LHCN-M2 (cell line): ENCODE results near the gene RRP1. TPM values are rescaled to one million over a fixed set of nuclear protein-coding genes. Genes with fewer than 3 reads are reported as not detected.
A peak's percentile ranks its signal among the peaks of the same experiment; 100 is the strongest.

Experiments
- DNase-seq: peaks from one replicate; pipeline ENCODE4 v3.0.0-alpha.2; 2012; ENCODE audit warnings: low read depth
- total RNA-seq: library from RNA; depleted of rRNA; stranded (reverse); fragments of >200 nt; gene quantifications from 2 replicates; pipeline ENCODE4 v1.2.3, GENCODE V29; 2014

Gene RRP1
- total RNA-seq, 1 experiment from 2014 or later, result 27.9 TPM

DNA sequence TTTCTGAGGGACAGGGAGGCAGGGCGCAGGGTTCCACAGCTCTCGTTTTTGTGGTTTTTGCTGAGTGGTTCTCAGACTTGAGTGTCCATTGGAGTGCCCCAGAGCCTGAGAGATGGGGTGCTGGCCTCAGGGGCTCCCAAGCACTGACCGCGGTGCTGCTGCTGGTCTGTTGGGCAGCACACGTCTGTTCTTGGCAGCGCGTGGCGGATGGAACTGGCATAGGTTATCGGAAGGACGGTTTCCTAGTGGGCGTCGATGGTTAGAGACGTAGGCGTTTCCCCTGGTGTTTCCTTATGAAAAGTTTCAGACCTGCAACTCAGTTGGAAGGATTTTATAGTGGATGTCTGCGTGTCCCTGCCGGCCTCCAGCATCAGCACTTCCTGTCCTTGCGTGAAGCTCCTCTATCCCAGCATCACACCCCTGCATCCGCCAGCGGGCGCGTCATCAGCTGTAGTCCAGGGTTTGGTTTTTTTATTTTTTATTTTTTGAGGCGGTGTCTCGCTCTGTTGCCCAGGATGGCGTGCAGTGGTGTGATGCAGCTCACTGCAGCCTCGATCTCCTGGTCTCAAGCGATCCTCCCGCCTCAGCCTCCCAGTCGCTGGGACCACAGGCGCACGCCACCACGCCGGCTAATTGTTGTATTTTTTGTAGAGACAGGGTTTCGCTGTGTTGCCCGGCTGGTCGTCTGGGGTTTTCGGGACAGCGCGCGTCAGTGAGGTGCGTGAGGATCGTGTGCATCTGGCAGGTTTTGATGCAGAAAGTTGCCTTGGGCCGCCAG lies 11.8 kb downstream of the RRP1 start:
- DNase-seq, result no peak

DNA sequence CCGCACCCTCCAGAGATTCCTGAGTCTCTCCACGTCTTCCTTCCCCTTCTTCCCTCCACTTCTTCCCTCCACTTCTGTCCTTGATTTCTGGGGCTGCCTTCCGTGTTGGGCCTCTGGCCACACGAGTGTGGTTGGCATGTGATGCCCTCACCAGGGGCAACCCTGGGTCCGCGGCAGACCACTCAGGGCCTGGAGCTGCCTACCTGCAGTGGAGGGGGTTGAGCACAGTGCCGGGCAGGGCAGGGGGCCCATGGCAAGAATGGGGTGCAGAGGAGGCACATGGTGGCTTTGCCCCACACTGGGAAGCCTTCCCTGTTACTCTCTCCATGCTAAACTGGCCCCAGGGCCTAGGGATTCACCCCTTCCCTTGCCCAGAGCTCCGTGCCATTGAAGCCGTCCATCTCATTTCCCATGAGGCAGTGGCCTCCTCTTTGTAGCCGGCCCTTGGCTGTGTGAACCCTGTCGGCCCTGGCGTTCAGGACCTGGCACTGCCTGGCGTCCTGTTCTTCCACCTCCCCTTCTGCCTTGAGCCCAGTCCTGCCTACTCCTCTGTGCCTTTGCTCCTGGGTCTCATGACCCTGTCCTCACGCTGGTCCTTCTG lies 13.4 kb downstream of the RRP1 start:
- no peak for DNase-seq

DNA sequence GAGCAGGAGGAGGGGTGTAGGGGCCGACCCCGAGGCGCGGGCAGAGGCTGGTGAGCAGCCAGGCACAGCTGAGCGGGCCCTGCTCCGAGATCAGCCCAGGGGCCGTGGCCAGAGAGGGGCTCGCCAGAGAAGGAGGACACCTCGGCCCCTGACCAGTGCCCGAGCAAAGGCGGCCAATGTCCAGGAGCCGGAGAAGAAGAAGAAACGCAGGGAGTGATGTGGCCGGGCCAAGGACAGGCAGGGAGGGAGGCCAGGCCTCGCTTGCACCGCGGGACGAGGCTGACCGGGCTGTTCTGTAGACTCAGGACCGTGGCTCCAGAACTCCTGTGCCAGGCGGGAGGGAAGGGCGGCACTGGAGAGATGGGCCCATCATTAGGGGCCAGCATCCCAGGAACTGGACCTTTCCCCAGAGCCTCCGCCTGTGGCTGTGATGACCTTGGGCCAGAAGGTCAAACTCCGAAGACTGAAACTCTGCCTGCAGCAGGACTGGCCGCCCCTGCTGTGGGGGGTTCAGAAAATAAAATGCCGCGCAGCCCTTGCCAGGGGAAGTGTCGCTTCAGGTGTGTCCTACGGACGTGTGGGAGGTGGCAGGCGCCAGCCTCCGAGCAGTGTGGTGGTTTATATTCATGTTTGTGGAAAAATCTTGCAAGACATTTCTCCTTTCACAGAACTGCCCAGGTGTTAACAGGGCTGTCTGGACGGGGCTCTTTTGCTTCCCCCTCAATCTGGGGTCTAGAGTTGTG lies 14.4 kb downstream of the RRP1 start:
- DNase-seq, result no peak

DNA sequence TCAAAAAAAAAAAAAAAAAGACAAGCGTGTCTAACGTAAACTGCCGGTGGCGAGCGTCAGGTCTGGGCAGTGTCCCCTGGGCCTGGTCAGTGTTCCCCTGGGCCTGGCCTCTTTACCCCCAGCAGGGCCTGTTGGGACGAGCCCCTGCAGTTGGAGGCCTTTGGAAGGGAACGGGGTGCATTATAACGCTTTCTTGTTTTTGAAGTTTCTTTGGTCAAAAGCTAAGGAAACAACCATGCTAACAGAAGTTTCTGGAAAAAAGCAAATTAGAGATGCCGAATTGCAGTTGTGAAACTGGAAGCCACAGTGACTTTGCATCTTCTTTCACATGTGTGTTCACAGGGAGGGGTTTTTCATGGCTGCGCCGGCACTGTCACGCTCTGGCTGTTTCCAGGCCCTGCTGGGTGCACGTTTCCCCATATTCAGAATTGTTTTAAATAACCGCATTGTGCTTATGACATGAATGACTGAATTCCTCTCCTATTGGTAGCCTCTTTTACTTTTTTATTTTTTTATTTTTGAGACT lies 16.0 kb downstream of the RRP1 start:
- no peak for DNase-seq

DNA sequence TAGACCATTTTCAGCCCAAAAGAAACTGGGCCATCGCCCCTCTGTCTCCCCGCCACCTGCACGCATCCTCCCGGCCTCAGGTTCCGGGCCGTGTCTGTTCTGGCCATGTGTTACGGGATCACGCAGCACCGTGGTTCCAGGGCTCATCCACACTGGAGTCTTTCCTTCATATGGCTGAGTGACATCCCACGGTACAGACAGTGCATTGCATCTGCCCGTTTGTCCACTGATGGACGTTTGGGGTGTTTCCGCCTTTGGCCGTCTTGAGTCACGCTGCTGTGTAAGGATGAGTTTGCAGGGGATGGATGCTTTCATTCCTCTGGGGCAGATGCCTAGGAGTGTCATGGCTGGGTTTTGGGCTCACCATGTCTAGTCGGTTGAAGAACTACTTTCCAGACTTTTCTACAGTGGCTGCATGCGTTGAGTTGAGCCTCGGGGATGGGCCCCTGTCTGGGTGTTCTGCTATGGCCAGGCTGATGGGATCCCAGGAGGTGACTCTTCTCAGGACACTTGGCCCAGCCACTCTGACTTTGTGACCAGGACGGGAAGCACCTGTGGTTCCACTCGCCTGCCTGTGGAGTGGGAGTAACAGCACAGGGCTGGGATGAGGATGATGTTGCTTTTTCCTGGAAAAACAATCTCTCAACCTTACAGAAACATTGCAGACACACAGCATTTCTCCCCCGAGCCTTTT lies 16.8 kb downstream of the RRP1 start:
- no peak for DNase-seq

DNA sequence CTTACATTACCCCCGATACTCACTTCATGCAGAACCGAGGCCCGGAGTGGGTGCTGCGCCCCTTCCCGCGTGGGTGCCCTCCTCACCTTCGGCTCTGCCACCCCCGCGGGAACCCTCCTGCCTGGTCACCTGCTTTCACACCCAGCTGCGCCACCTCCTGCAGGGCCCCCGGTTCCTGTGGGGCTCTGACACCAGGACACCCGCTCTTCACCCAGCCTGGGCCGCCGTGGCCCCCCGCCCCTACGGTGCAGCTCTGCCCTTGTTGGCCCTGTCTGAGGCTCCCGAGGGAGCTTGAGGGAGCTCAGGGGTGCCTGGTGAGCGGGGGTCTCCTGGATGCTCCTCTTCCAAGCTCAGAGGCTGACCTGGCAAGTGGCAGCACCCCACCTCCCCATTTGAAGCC lies 19.0 kb downstream of the RRP1 start:
- no peak for DNase-seq

DNA sequence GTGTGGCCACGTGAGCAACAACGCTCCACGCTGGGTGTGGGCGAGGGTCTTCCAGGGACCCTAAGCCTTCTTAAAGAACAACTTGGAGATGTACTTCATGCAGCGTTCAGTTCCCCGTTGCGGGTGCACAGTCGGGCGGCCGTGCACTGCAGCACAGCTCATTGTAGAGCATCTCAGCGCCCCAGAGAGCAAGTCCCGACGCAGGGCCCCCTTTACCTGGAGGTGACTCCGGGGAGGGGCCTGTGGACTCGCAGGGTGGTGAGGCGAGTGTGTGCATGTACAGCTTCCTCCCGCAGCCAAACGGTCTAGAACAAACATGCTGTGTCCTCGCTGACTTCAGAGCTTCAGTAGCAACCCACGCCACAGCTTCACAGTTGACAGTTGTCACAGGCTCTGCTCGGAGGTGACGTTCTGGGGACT lies 19.5 kb downstream of the RRP1 start:
- no peak for DNase-seq

DNA sequence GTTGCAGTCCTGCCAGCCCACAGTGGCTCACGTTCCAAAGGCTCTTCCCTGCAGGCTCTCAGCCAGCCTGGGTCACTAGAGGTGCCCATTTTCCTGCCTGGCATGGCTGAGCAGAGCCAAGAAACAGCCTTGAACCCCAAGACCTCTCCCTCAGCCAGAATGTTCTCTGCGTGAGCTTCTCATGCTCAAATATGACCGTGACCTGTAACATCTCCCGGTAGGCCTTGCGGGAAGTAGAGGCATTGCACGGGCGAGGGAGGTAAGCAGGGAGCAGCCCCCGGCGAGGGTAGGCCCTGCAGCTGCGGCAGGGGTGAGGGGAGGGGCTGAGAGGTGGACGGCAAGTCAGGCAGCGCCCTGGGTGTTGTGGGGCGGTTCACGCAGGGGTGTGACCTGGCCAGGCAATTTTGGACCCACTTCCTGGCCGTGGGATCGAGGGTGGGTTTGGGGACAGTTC lies 20.0 kb downstream of the RRP1 start:
- no peak for DNase-seq

DNA sequence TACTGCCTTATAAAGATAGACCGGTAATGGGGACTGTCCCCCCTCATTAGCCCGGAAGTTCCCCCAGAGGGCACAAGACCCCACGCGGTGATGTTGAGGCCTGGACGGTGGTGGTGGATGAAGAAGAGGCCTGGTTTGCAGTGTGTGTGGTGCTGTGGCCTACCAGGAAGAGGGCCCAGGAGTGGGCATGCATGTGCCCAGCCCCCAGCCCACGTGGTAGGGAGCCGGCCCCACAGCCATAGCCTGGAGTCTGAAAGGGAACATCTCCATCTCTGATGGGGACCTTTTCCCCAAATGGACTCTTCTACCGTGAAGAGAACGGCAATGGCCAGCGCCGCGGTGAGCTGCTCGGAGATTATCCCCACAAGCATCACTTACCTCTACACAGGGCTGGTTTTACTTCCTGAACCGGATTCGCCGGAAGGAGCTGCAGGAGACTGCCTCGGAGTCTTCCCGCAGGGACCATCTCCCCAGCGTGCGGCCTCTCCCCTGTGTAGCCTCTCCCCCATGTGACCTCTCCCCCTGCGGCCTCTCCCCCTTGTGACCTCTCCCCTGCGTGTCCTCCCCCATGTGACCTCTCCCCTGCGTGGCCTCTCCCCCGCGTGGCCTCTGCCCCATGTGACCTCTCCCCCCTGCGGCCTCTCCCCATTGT lies 20.6 kb downstream of the RRP1 start:
- no peak for DNase-seq

DNA sequence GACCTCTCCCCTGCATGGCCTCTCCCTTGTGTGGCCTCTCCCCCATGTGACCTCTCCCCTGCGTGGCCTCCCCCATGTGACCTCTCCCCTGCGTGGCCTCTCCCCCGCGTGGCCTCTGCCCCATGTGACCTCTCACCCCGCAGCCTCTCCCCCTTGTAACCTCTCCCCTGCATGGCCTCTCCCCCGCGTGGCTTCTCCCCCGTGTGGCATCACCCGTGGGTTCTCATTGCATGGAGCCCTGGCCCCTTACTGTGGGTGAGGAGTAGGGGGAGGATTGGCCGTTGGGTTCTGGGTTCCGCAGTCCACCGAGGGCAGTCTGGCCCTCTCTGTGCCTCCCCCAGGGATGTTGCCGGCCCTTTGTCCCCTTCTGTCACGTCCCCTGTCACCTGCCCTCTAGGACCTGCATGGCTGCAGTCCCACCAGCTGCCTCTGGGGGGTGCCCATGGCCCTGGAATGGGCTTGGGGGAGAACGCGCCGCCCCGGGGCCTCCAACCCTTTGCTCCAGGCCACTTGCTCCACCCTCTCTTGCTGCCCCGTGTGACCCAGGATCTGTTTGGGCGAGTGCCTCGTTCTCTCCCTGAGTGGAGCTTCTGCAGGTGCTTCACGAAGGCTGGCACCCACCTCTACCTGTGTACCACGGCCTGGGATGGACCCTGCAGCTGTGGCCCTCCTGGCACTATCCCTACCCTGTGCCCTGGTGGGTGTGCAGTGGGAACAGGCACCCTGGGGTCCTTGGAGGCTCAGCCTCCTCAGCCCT lies 21.3 kb downstream of the RRP1 start:
- DNase-seq, result peak; percentile 57

DNA sequence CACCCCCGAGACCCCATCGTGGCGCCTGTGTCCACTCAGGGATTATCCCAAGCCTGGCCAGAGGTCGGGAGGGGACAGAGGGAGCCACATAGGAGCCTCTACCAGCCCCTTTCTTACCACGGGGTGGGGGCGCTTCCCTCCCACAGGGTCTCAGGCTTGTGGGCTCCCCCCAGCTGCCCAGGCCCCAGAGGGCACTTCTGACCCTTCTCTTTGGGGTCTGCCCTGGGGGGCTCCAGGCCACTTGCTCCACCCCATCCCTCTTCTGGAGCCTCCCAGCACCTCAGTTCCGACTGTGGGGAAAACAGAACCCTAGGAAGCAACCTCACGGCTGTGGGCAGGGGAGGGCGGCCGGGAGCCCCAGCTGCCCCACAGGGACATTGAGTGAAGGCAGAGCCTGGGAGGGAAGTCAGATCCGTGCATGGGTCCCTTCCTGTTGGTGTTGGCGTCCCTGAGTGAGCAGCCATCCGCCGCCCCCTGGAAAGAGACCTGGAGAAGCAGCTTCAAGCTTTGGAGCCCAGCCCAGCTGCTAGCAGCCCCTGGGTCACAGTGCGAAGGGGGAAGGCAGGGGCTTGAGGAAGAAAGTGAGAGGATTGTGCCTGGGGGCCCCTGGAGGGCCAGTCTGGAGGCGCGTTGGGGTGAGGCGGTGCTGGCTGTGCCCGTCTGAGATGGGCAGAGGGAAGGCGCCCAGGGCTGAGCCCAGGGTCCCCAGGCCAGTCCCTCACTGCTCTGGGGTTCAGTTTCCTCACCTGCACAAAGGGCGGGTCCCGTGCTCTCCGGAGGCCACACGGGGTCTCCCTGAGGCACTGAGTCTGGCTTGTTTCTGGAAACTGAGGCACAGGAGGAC lies 22.1 kb downstream of the RRP1 start:
- no peak for DNase-seq

DNA sequence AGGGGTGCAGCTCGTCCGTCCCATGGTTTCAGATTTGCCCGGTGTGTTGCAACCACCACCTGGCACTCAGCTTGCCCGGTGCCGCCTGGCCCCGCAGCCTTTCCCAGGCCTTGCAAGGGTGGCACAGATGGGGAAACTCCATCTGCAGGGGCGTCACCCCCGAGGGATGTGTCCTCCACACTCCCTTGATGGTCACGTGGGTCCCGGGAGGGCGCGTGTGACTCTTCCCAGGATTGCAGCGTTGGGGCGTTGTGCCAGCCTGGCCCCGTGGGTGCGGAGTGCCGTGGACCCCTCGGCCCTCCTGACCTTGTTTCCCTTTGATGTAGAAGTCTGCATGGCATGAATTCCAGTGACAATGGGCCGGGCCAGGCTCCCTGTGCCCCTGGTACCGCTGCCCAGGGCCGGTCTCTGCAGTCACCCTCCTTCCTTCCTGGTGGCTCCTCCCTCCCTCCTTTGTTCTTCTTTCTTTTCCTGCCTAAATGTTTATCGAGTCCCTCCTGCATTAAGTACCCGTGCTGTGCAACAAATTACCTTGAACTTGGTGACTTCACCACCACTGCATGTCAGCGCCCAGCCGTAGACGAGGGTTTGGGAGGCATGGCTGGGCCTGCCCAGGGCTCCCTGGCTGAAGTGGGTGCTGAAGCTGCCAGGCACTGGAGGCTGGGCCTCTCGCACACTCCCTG lies 22.9 kb downstream of the RRP1 start:
- no peak for DNase-seq

DNA sequence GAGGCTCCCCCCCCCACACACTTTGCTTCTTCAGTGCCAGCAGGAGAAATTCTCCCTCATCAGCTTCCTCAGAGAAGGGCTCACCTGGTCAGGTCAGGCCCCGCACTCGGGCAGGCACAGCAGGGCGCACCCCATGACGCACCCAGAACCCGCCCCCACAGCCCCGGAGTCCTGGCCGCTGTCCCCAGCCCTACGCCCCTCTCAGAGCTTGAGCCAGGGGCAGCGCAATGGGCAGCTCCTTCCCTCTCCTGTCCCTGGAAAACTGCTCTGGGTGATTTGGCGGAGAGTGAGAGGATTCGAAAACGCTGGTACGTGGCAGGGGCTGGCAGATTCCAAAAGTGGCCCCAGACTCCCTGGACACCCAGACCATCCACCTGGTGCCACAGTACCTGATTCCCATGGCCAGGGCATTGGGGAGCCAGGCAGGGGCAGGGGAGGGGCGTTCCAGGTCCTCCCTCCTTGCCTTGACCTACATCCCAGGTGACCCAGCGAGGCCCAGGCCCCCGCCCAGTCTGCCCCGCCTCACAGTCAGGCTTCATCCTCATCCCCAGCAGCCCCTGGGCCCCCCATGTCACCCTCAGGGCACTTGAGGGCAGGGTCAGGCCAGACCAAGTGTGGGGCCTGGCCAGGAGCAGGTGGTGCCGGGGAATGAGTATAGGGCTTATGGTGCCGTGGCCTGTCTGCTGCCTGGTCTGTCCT lies 23.7 kb downstream of the RRP1 start:
- no peak for DNase-seq

DNA sequence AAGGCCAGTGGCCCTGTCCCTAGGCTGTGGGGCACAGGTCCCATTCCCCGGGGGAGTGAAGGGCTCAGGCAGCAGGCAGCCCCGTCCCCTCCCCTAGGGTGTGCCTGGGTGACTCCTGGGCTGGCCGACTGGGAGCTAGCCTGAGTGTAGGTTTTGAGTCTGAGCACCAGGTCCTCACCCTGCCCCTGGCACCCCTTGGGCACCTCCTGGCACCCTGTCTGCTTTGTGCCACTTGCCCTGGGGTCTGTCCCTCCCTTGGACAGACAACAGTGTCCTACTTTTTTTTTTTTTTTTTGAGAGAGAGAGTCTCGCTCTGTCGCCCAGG lies 24.2 kb downstream of the RRP1 start:
- no peak for DNase-seq

DNA sequence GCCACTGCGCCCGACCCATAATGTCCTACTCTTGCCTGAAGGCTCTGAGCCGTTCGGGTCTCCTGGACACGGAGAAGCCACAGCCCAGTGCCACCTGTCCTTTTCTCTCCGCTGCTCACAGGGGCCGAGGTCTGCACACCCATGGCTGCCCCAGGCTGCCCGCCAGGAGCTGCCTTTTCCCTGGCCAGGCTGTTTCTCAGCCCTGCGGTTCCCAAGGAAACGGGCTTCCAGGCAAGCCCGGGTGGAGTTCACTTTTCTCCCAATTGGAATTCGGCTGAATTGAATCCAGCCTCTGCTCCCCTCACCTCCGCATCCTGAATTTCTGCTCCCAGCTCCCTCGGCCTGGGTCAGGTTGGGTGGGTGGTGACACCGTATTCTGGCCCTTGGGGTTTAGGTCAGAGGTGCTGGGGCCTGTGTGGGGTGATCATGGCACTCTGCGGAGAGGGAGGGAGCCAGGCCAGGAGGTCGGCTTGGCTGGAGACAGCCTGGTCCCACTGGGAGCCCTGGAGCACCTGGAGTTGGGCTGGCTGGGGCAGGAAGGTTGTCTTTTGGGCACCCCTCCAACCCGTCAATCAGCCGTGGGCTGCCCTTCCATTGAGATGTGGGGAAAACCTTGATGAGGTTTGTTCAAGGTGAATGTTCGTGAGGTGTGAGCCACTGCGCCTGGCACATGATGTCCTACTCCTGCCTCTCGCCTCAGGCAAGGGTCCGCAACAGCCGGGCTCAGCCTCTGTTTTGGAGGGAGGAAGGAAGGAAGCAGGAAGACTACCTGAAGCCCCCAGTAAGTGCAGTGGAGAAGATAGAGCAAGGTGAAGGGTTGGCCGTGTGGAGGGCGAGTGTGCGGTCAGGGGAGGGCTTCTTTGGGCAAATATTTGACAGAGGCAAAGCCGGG lies 25.1 kb downstream of the RRP1 start:
- no peak for DNase-seq

DNA sequence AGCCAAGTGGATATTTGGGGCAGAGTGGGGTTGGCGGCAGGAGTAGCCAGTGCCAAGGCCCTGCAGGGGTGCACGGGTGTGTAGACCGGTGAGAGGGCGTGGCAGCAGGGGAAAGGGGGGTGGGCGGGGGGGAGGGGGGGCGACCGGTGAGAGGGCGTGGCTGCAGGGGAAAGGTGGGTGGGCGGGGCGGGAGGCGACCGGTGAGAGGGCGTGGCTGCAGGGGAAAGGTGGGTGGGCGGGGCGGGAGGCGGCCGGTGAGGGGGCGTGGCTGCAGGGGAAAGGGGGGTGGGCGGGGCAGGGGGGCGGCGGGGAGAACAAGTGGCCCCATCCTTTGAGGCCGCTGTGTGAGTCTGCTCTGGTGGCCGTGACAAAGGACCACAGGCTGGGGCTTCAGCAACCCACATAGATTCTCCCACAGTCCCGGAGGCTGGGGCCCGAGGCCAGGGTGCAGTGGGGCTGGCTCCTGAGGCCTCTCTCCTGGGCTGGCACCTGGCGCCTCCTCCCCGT lies 25.8 kb downstream of the RRP1 start:
- no peak for DNase-seq

DNA sequence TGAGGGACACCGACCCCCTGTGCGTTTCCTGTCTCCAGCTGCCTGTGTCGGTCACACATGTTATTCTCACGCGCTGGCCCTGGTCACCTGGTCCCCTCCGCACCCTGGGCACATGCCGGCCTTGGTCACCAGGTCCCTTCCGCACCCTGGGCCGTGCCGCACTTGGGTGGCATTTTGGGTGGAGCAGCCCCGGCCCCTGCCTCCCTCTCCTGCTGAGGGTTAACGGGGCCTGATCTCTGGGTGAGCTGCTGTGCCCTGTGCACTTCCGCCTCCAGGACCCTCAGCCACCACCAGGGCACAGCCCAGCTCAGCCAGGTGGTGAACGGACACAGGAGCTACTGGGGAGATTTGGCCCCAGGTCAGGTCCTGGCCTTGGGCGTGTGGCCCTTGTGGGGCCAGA lies 26.6 kb downstream of the RRP1 start:
- DNase-seq, result no peak
